Right lobe of liver (tissue), 6 donors: ENCODE data around the gene IWS1. TPM values are rescaled to one million over a fixed set of nuclear protein-coding genes. Genes with fewer than 3 reads are reported as not detected.
A peak's percentile ranks its signal among the peaks of the same experiment; 100 is the strongest.

Source experiments
- ATAC-seq, 4 donors: fragments of 200-7000 bp; cut with Tn5 transposase; one replicate each; pipeline ENCODE4 v1.9.1; 2020; ENCODE audit warnings: mild to moderate bottlenecking in 4 of 4, moderate library complexity in 4 of 4
- DNase-seq, 3 donors: peaks; one replicate each; pipeline ENCODE4 v3.0.0-alpha.2; 2020
- H3K27ac ChIP-seq, 3 donors: fragments of 200-600 bp; one replicate each; pipeline ENCODE4 v1.8.0; 2022
- H3K27me3 ChIP-seq, 2 donors: fragments of 200-600 bp; one replicate each; pipeline ENCODE4 v1.8.0; 2022
- H3K36me3 ChIP-seq, 4 donors: fragments of 200-600 bp; sonication (generic) in 1 of 4; one replicate each; pipeline versions ENCODE4 v1.5.1 to v1.8.0; 2017 to 2022; ENCODE audit warnings: control low read depth in 1 of 4
- H3K4me1 ChIP-seq, 4 donors: fragments of 200-600 bp; sonication (generic) in 1 of 4; one replicate each; pipeline versions ENCODE4 v1.5.1 to v1.8.0; 2017 to 2022; ENCODE audit warnings: control low read depth in 1 of 4
- H3K4me3 ChIP-seq, 3 donors: fragments of 200-600 bp; one replicate each; pipeline ENCODE4 v1.8.0; 2022
- H3K9me3 ChIP-seq, 4 donors: fragments of 200-600 bp; sonication (generic) in 1 of 4; one replicate each; pipeline versions ENCODE4 v1.5.1 to v1.8.0; 2017 to 2022; ENCODE audit warnings: control low read depth in 1 of 4
- POLR2A ChIP-seq: fragments of 450-650 bp; IDR thresholded peaks from one replicate; pipeline ENCODE4 v1.6.1; 2017; ENCODE audit warnings: antibody characterized with exemption, mild to moderate bottlenecking
- WGBS: methylation state at CpG from one replicate; pipeline ENCODE4 v1.1.6; 2018; ENCODE audit warnings: low coverage, low lambda C conversion rate; ENCODE audit not compliant: insufficient coverage; ENCODE audit errors: missing lambda C conversion rate; 5-methylcytosine and 5-hydroxymethylcytosine counted together
- intact Hi-C, 2 donors: fragments of 100-400 bp; cut with DNase I; formaldehyde crosslinking; loops; one replicate each; pipeline versions ENCODE4 v1.11.2 to v1.14.1; 2022
- total RNA-seq, 6 experiments: library from RNA; depleted of rRNA in 2 of 6; stranded (reverse); fragments of >200 nt in 2 of 6; fragmentation: NEBNext Ultra II Directional in 3 of 6; extraction: Animal tissue kit (Norgen Biotek cat#: 25700) in 3 of 6; gene quantifications; one replicate each; pipeline versions ENCODE4 v1.1.0 to v1.2.4, GENCODE V29; 2016 to 2023
- TF ChIP-seq, protein P1 (sequence below), 4 donors: fragments of 200-600 bp in 3 of 4; fragments of 450-650 bp in 1 of 4; IDR thresholded peaks; one replicate each; pipeline versions ENCODE4 v1.5.1 to v1.8.0; 2016 to 2022; ENCODE audit warnings: antibody characterized with exemption in 4 of 4, mild to moderate bottlenecking in 2 of 4
- donor health status: DM: no; HTN: yes; CAD: no.
- donor health status: DM: no; HTN: no; CAD: no.
- donor health status: DM: no; HTN: no; CAD: no.
- donor health status: DM: no; HTN: yes; CAD: no.
- donor health status: DM: no; HTN: yes; CAD: no.

The IWS1 gene
- total RNA-seq, 6 experiments from 2014 or later = 15.7 to 27.9 (median 20.1) TPM

DNA sequence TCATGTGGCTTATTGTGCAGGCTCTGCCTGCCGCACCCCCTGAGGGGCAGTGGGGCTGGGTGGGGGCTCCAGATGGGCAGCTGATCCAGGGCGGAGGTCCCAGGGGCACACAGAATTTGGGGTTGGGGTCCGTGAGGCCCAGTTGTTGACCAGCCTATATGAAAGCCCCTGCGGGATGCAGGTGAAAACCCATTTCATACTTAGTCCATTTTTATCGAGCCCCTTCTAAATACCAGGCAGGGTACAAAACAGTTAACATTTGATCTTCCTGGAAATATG, 39.8 kb upstream of the IWS1 start:
- no peak for TF ChIP-seq POLR2A
- TF ChIP-seq, protein P1, sequence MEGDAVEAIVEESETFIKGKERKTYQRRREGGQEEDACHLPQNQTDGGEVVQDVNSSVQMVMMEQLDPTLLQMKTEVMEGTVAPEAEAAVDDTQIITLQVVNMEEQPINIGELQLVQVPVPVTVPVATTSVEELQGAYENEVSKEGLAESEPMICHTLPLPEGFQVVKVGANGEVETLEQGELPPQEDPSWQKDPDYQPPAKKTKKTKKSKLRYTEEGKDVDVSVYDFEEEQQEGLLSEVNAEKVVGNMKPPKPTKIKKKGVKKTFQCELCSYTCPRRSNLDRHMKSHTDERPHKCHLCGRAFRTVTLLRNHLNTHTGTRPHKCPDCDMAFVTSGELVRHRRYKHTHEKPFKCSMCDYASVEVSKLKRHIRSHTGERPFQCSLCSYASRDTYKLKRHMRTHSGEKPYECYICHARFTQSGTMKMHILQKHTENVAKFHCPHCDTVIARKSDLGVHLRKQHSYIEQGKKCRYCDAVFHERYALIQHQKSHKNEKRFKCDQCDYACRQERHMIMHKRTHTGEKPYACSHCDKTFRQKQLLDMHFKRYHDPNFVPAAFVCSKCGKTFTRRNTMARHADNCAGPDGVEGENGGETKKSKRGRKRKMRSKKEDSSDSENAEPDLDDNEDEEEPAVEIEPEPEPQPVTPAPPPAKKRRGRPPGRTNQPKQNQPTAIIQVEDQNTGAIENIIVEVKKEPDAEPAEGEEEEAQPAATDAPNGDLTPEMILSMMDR (IDR thresholded peaks at IDR 0.05) = no peak
- intact Hi-C loops = no loop called here
- no CpG with 5 or more reads among the region's 5 CpGs for WGBS
- DNase-seq (peak in 1 of 3 donors; percentile 24), ATAC-seq (no peak)
- Histone ChIP-seq H3K9me3 (no peaks in the 10 kb centered on the region), H3K4me3 (no peak overlapping the region), H3K4me1 (no peaks in the 10 kb centered on the region), H3K27me3 (no peaks in the 10 kb centered on the region), H3K36me3 (no peaks in the 10 kb centered on the region), H3K27ac (no peak overlapping the region)

- intact Hi-C loops = no loop called here
- no CpG with 5 or more reads among the region's 12 CpGs for WGBS
Measured at GRCh38 chr2:127565261-127566138, 39.2 kb upstream of the IWS1 start.

DNA sequence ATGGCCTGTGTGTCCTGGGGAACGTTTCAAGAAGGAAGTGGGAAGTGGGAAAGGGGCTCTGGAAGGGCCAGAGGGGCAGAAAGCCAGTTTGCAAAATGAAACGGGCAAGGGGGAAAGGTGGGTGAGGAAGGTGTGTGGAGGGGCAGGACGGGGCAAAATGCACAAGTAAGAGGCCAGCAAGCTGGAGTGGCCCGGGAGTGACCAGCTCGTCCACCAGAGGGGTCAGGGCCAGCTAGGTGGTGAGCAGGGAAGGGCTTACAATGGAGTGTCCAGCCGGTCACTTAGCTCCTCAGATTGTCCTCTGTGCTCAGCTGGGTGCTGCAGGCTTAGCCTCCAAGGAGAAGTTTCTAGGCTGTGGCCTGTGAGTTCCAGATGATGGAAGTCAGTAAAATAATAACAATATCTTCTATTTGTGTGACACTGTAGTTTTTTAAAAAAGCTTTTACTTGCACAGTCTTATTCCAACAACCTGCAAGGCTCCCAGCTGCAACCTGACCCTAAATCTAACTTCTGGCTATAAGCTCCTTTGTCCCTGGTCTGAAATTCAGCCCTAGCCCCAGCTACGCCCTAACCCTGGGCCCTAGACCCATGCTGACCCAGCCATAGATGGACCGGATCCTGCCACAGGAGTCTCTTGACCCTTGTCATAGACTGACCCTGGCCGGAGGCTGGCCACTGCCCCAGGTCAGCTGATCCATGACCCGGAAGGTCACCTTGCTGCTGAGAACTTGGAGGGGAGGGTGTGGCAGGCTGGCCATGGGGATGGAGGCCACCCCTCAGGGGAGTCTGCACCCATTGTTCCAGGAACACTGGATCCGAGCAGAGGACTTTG, 38.4 kb upstream of the IWS1 start:
- H3K27ac ChIP-seq = no peak overlapping the region
- WGBS = 75% methylated on average over 5 of the region's 11 CpGs
- ATAC-seq = no peak
- peak in 1 of 3 donors; percentile 24 for DNase-seq
- H3K36me3 ChIP-seq = no peaks in the 10 kb centered on the region
- no peaks in the 10 kb centered on the region for H3K4me1 ChIP-seq
- intact Hi-C loops = no loop called here
- no peak overlapping the region for H3K4me3 ChIP-seq
- no peaks in the 10 kb centered on the region for H3K9me3 ChIP-seq
- no peaks in the 10 kb centered on the region for H3K27me3 ChIP-seq
- TF ChIP-seq POLR2A = no peak
- TF ChIP-seq, protein P1 (IDR thresholded peaks at IDR 0.05) = no peak

More at GRCh38 chr2:127565261-127566138, 39.2 kb upstream of the IWS1 start:
- DNase-seq (peak in 1 of 3 donors; percentile 38), ATAC-seq (no peak)
- Histone ChIP-seq H3K9me3 (no peaks in the 10 kb centered on the region), H3K36me3 (no peaks in the 10 kb centered on the region), H3K4me1 (no peaks in the 10 kb centered on the region), H3K27me3 (no peaks in the 10 kb centered on the region), H3K4me3 (no peak overlapping the region), H3K27ac (no peak overlapping the region)
- TF ChIP-seq, protein P1 (IDR thresholded peaks at IDR 0.05) = no peak
- no peak for TF ChIP-seq POLR2A

DNA sequence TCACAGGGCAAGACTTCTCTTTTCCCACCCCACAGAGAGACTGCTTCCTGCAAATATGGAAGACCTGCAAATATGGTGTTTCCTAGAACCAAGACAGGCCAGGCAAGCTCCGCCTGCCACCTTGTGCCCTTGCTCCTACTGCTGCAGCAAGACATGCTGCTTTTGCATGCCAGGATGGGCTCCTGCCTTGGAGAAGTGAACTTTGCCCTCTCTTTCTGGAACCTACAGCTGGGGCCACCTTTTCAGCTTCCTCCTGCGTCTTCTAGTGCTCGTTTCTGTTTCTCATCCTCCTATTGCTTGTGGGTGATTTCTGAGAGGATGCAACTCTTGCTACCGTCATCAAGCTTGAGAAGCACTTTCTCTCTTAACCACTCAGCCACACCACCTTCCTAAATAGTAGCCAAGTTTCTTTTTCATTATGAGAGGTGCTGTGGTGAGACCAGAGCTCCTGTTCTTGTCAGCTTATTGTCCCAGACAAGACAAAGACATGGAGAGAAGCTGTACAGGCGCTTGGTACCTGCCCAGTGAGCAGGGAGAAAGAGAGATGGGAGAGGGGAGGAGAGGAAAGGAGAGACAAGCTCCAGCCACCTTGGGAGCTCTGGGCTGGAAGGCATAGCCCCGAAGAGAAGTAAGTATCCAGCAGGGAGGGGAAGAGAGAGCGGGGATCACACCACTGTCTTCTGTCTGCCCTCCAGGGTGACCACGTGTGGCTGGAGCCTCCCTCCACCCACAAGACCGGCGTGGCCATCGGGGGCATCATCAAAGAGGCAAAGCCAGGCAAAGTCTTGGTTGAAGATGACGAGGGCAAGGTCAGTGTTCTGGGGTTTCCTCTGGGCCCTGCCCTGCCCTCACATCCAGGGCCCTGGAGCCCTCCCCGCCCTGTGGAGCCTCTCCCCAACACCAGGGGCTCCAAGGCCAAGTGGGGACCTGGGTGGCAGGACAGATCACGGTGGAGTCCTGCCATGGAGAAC, 37.5 kb upstream of the IWS1 start:
- peak in 3 of 4 donors; percentile 11 to 51 (median 39) for ATAC-seq
- H3K27ac ChIP-seq = no peak overlapping the region
- DNase-seq = peak in 1 of 3 donors; percentile 28
- no peaks in the 10 kb centered on the region for H3K4me1 ChIP-seq
- no peak for TF ChIP-seq POLR2A
- TF ChIP-seq, protein P1 (IDR thresholded peaks at IDR 0.05) = no peak
- no peaks in the 10 kb centered on the region for H3K9me3 ChIP-seq
- WGBS = 65% methylated on average over 6 of the region's 14 CpGs
- no peak overlapping the region for H3K4me3 ChIP-seq
- H3K36me3 ChIP-seq = no peaks in the 10 kb centered on the region
- no peaks in the 10 kb centered on the region for H3K27me3 ChIP-seq
- intact Hi-C loops = no loop called here
